Measurements from ENCODE around the gene MYL12A.

Gene MYL12A

GRCh38 chr18:3284501-3284900, 36.9 kb downstream of the MYL12A start:
- DNase-seq = no peak

- no peak for DNase-seq
These were observed 38.6 kb downstream of the MYL12A start for GRCh38 chr18:3286159-3286558.

GRCh38 chr18:3293196-3293951, 45.8 kb downstream of the MYL12A start:
- no peak for DNase-seq

GRCh38 chr18:3294435-3295080, 47.0 kb downstream of the MYL12A start:
- no peak for DNase-seq

- peak; percentile 94 for DNase-seq
These were observed 49.7 kb downstream of the MYL12A start for GRCh38 chr18:3297025-3297984.

GRCh38 chr18:3304832-3305231, 57.2 kb downstream of the MYL12A start:
- no peak for DNase-seq

GRCh38 chr18:3305354-3305762, 57.8 kb downstream of the MYL12A start:
- DNase-seq = peak; percentile 63
